Dendritic cell treated with granulocyte-macrophage colony-stimulating factor and Interleukin-4, amounts not matched to agents 40 ng/mL and 50 ng/mL, for 4 days (primary cell): ENCODE measurements around the gene MCEMP1.

Experiments
- H3K27ac Mint-ChIP-seq: one replicate; pipeline ENCODE4 v1.8.0; 2022; ENCODE audit warnings: mild to moderate bottlenecking, mixed read lengths
- H3K27me3 Mint-ChIP-seq: one replicate; pipeline ENCODE4 v1.8.0; 2022; ENCODE audit warnings: mild to moderate bottlenecking, mixed read lengths
- H3K36me3 Mint-ChIP-seq: one replicate; pipeline ENCODE4 v1.8.0; 2022; ENCODE audit warnings: low read depth, mixed read lengths
- H3K4me1 Mint-ChIP-seq: one replicate; pipeline ENCODE4 v1.8.0; 2022; ENCODE audit warnings: low read depth, mixed read lengths
- H3K4me3 Mint-ChIP-seq: one replicate; pipeline ENCODE4 v1.8.0; 2022; ENCODE audit warnings: mild to moderate bottlenecking, moderate library complexity, mixed read lengths
- H3K9me3 Mint-ChIP-seq: one replicate; pipeline ENCODE4 v1.8.0; 2022; ENCODE audit warnings: mixed read lengths
- intact Hi-C: fragments of 100-400 bp; cut with micrococcal nuclease; formaldehyde crosslinking; loops from one replicate; pipeline ENCODE4 v1.15.0; 2022

MCEMP1 gene

GRCh38 chr19:7676854-7677253, at the start of gene MCEMP1:
TSS of gene MCEMP1 (plus strand) at chr19:7677090. CDS start at chr19:7677121, 31 bp downstream.
- Mint-ChIP-seq H3K9me3 (peaks cover 10% of the 10 kb centered on the region), H3K27ac (peak within 1 kb of the TSS; percentile 69), H3K36me3 (peaks cover 16% of the 10 kb centered on the region), H3K4me3 (peak within 1 kb of the TSS; percentile 57), H3K27me3 (no peaks in the 10 kb centered on the region), H3K4me1 (peaks cover 73% of the 10 kb centered on the region)
- intact Hi-C loops, result no loop called here

- Mint-ChIP-seq H3K27ac (no peak overlapping the region), H3K9me3 (no peaks in the 10 kb centered on the region), H3K36me3 (peaks cover 92% of the 10 kb centered on the region), H3K27me3 (no peaks in the 10 kb centered on the region), H3K4me1 (peaks cover 46% of the 10 kb centered on the region), H3K4me3 (no peak overlapping the region)
- intact Hi-C loops, result no loop called here
Observed at GRCh38 chr19:7627166-7627565, 49.7 kb upstream of the MCEMP1 start.

GRCh38 chr19:7628589-7629311, 48.1 kb upstream of the MCEMP1 start:
- Mint-ChIP-seq H3K36me3 (peaks cover 91% of the 10 kb centered on the region), H3K4me1 (peaks cover 52% of the 10 kb centered on the region), H3K4me3 (peak overlapping the region; percentile 99), H3K9me3 (no peaks in the 10 kb centered on the region), H3K27ac (peak overlapping the region; percentile 99), H3K27me3 (no peaks in the 10 kb centered on the region)
- intact Hi-C loops, result no loop called here

GRCh38 chr19:7629347-7630054, 47.4 kb upstream of the MCEMP1 start, which contains the start of the genes PET100 and XAB2:
TSS of gene PET100 (plus strand) at chr19:7629793. CDS start at chr19:7629834, 41 bp downstream.
TSS of gene XAB2 (minus strand) at chr19:7629545. CDS start at chr19:7629527, 18 bp downstream.
- Mint-ChIP-seq H3K9me3 (no peaks in the 10 kb centered on the region), H3K4me1 (peaks cover 52% of the 10 kb centered on the region), H3K27ac (peak within 1 kb of the TSS; percentile 99), H3K4me3 (peak within 1 kb of the TSS; percentile 99), H3K27me3 (no peaks in the 10 kb centered on the region), H3K36me3 (peaks cover 83% of the 10 kb centered on the region)
- intact Hi-C loops, result no loop called here

- intact Hi-C loops, result no loop called here
- H3K27me3 Mint-ChIP-seq, result no peaks in the 10 kb centered on the region
- H3K36me3 Mint-ChIP-seq, result peaks cover 64% of the 10 kb centered on the region
- no peak overlapping the region for H3K4me3 Mint-ChIP-seq
- H3K27ac Mint-ChIP-seq, result no peak overlapping the region
- H3K4me1 Mint-ChIP-seq, result peaks cover 62% of the 10 kb centered on the region
- H3K9me3 Mint-ChIP-seq, result no peaks in the 10 kb centered on the region
Observed at GRCh38 chr19:7631577-7631976, 45.3 kb upstream of the MCEMP1 start.

- H3K36me3 Mint-ChIP-seq, result peaks cover 64% of the 10 kb centered on the region
- H3K9me3 Mint-ChIP-seq, result no peaks in the 10 kb centered on the region
- H3K4me1 Mint-ChIP-seq, result peaks cover 63% of the 10 kb centered on the region
- intact Hi-C loops, result no loop called here
- no peak overlapping the region for H3K27ac Mint-ChIP-seq
- no peaks in the 10 kb centered on the region for H3K27me3 Mint-ChIP-seq
- no peak overlapping the region for H3K4me3 Mint-ChIP-seq
Observed at GRCh38 chr19:7632340-7633203, 44.3 kb upstream of the MCEMP1 start.

GRCh38 chr19:7633698-7634097, 43.2 kb upstream of the MCEMP1 start, which contains the start of gene PCP2:
TSS of gene PCP2 (minus strand) at chr19:7633719. CDS start at chr19:7633457, 262 bp downstream.
- H3K36me3 Mint-ChIP-seq, result peaks cover 66% of the 10 kb centered on the region
- intact Hi-C loops, result no loop called here
- H3K27me3 Mint-ChIP-seq, result no peaks in the 10 kb centered on the region
- H3K4me1 Mint-ChIP-seq, result peaks cover 60% of the 10 kb centered on the region
- no peak within 1 kb of the TSS for H3K27ac Mint-ChIP-seq
- no peak within 1 kb of the TSS for H3K4me3 Mint-ChIP-seq
- H3K9me3 Mint-ChIP-seq, result no peaks in the 10 kb centered on the region

GRCh38 chr19:7635670-7636069, 41.2 kb upstream of the MCEMP1 start:
- Mint-ChIP-seq H3K9me3 (no peaks in the 10 kb centered on the region), H3K4me3 (no peak overlapping the region), H3K4me1 (peaks cover 60% of the 10 kb centered on the region), H3K27me3 (no peaks in the 10 kb centered on the region), H3K36me3 (peaks cover 71% of the 10 kb centered on the region), H3K27ac (peak overlapping the region; percentile 95)
- intact Hi-C loops, result no loop called here

- H3K27ac Mint-ChIP-seq, result peak overlapping the region; percentile 95
- intact Hi-C loops, result no loop called here
- peaks cover 72% of the 10 kb centered on the region for H3K36me3 Mint-ChIP-seq
- peaks cover 60% of the 10 kb centered on the region for H3K4me1 Mint-ChIP-seq
- no peaks in the 10 kb centered on the region for H3K27me3 Mint-ChIP-seq
- H3K4me3 Mint-ChIP-seq, result peak overlapping the region; percentile 92
- H3K9me3 Mint-ChIP-seq, result no peaks in the 10 kb centered on the region
Observed at GRCh38 chr19:7636317-7636690, 40.6 kb upstream of the MCEMP1 start.

- Mint-ChIP-seq H3K36me3 (peaks cover 72% of the 10 kb centered on the region), H3K4me1 (peaks cover 60% of the 10 kb centered on the region), H3K27ac (peak within 1 kb of the TSS; percentile 95), H3K4me3 (peak within 1 kb of the TSS; percentile 92), H3K27me3 (no peaks in the 10 kb centered on the region), H3K9me3 (no peaks in the 10 kb centered on the region)
- intact Hi-C loops, result no loop called here
Observed at GRCh38 chr19:7636691-7637373, 40.1 kb upstream of the MCEMP1 start, which contains the start of gene STXBP2. TSS of gene STXBP2 (plus strand) at chr19:7637110. CDS start at chr19:7637150, 40 bp downstream.

GRCh38 chr19:7637374-7638256, 39.3 kb upstream of the MCEMP1 start:
- no peaks in the 10 kb centered on the region for H3K27me3 Mint-ChIP-seq
- H3K36me3 Mint-ChIP-seq, result peaks cover 72% of the 10 kb centered on the region
- peaks cover 63% of the 10 kb centered on the region for H3K4me1 Mint-ChIP-seq
- peak overlapping the region; percentile 95 for H3K27ac Mint-ChIP-seq
- intact Hi-C loops, result no loop called here
- H3K9me3 Mint-ChIP-seq, result no peaks in the 10 kb centered on the region
- H3K4me3 Mint-ChIP-seq, result peak overlapping the region; percentile 92

GRCh38 chr19:7638802-7639465, 38.0 kb upstream of the MCEMP1 start:
- H3K4me3 Mint-ChIP-seq, result peak overlapping the region; percentile 2
- intact Hi-C loops, result no loop called here
- H3K27ac Mint-ChIP-seq, result peak overlapping the region; percentile 27
- no peaks in the 10 kb centered on the region for H3K9me3 Mint-ChIP-seq
- peaks cover 75% of the 10 kb centered on the region for H3K36me3 Mint-ChIP-seq
- H3K27me3 Mint-ChIP-seq, result no peaks in the 10 kb centered on the region
- H3K4me1 Mint-ChIP-seq, result peaks cover 72% of the 10 kb centered on the region
